HG02763 (cell line): ENCODE data around the gene IL9R.
"Not testable (repeated sequence)": the region's sequence is repeated elsewhere in the genome, so short reads cannot be mapped to it uniquely, and the experiment has no call there.

ENCODE experiments used
- ATAC-seq: cut with Tn5 transposase; IDR thresholded peaks from one replicate; pipeline ENCODE4 v1.9.1; 2021; ENCODE audit warnings: mild to moderate bottlenecking, moderate library complexity; ENCODE audit not compliant: unreplicated experiment

The IL9R gene

GRCh38 chrX:155998116-155998515 is 620 bp downstream of the IL9R start:
- ATAC-seq: no peak

GRCh38 chrX:155998761-155999510 is 1.4 kb downstream of the IL9R start:
- ATAC-seq: no peak

- not testable (repeated sequence) for ATAC-seq
These were observed 2.3 kb downstream of the IL9R start for GRCh38 chrX:155999751-156000150.

GRCh38 chrX:156000361-156000926 is 2.9 kb downstream of the IL9R start:
- no peak for ATAC-seq

- no peak for ATAC-seq
These were observed 3.6 kb downstream of the IL9R start for GRCh38 chrX:156001001-156001666.

GRCh38 chrX:156001667-156002021 is 4.1 kb downstream of the IL9R start:
- ATAC-seq: no peak

- no peak for ATAC-seq
These were observed 5.0 kb downstream of the IL9R start for GRCh38 chrX:156002507-156002906.

- no peak for ATAC-seq
These were observed 6.1 kb downstream of the IL9R start for GRCh38 chrX:156003486-156004185.

- no peak for ATAC-seq
These were observed 6.8 kb downstream of the IL9R start for GRCh38 chrX:156004256-156004655.

- no peak for ATAC-seq
These were observed 7.2 kb downstream of the IL9R start for GRCh38 chrX:156004740-156005139.

GRCh38 chrX:156005144-156005543 is 7.6 kb downstream of the IL9R start:
- no peak for ATAC-seq

GRCh38 chrX:156006468-156006867 is 9.0 kb downstream of the IL9R start:
- not testable (repeated sequence) for ATAC-seq

- ATAC-seq: not testable (repeated sequence)
These were observed 10.9 kb downstream of the IL9R start for GRCh38 chrX:156008379-156008778.

- ATAC-seq: no peak
These were observed 11.4 kb downstream of the IL9R start for GRCh38 chrX:156008915-156009314.

GRCh38 chrX:156009691-156010090 is 12.2 kb downstream of the IL9R start:
- ATAC-seq: not testable (repeated sequence)

GRCh38 chrX:156013286-156013953 is 15.9 kb downstream of the IL9R start:
- not testable (repeated sequence) for ATAC-seq

- ATAC-seq: not testable (repeated sequence)
These were observed 22.4 kb downstream of the IL9R start for GRCh38 chrX:156019846-156020245.

- not testable (repeated sequence) for ATAC-seq
These were observed 25.5 kb downstream of the IL9R start for GRCh38 chrX:156023002-156023401.

GRCh38 chrX:156024949-156025492 is 27.5 kb downstream of the IL9R start:
- not testable (repeated sequence) for ATAC-seq

GRCh38 chrX:156028653-156029237 is 31.2 kb downstream of the IL9R start:
- ATAC-seq: not testable (repeated sequence)
